Measurements from ENCODE around the gene GLI2. TPM values are rescaled to one million over a fixed set of nuclear protein-coding genes. Genes with fewer than 3 reads are reported as not detected.
A peak's percentile ranks its signal among the peaks of the same experiment; 100 is the strongest.

GLI2 gene
- total RNA-seq, result not detected
- polyA plus RNA-seq, result not detected

DNA sequence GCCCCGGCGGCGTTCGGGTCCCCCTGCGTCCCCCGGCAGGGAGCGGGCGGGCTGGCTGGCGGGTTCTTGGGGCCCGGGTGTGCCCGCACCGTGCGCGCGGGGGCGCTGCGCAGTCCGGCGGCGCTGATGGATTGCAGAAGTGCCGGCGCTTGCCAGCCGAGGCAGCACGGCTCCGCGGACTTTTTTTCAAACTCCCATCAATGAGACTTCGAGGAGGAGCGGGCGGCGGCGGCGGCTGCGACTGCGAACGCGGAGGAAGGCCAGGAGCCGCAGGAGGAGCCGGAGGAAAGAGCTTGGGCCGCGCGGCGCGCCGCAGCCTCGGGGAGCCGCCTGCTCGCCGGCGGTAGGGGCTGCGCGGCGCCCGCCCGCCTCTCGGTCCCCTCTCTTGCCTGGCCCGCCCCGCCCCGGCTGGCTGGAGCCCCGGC, at the start of gene GLI2:
TSS of gene GLI2 (plus strand) at position 123 of the 425 bp plus-strand sequence. CDS start 61,453 bp downstream, outside the sequence.
- intact Hi-C loops (cut with micrococcal nuclease), result no loop called here
- H3K4me3 ChIP-seq (ENCODE audit: low read length in 2 of 2), result no peak within 1 kb of the TSS
- H3K9me3 ChIP-seq (ENCODE audit: control insufficient read depth in 1 of 2, low read length in 2 of 2), result no peaks in the 10 kb centered on the region
- no peaks in the 10 kb centered on the region for H3K4me1 ChIP-seq (ENCODE audit: insufficient read depth, low read length)
- DNase-seq, result no peak
- peaks cover 41 to 46% of the 10 kb centered on the region in 2 donors for H3K27me3 Mint-ChIP-seq
- peak within 1 kb of the TSS in 1 of 8 donors; percentile 45 for H3K4me3 Mint-ChIP-seq
- H3K4me1 Mint-ChIP-seq, result peaks cover 0 to 14% (median 6%) of the 10 kb centered on the region in 4 donors
- no peak within 1 kb of the TSS for H3K27ac Mint-ChIP-seq
- H3K9me3 Mint-ChIP-seq, result peaks cover 0 to 5% (median 0%) of the 10 kb centered on the region in 8 donors
- POLR2A ChIA-PET (ENCODE audit: partially characterized antibody), result no interaction called here
- no peaks in the 10 kb centered on the region for H3K36me3 ChIP-seq (ENCODE audit: insufficient read depth, low read length)
- H3K27ac ChIP-seq (ENCODE audit: low read depth, low read length), result no peak within 1 kb of the TSS
- peaks cover 19% of the 10 kb centered on the region for H3K27me3 ChIP-seq (ENCODE audit: insufficient read depth, low read length)
- CTCF ChIA-PET (ENCODE audit: partially characterized antibody), result no interaction called here
- no peaks in the 10 kb centered on the region for H3K36me3 Mint-ChIP-seq

DNA sequence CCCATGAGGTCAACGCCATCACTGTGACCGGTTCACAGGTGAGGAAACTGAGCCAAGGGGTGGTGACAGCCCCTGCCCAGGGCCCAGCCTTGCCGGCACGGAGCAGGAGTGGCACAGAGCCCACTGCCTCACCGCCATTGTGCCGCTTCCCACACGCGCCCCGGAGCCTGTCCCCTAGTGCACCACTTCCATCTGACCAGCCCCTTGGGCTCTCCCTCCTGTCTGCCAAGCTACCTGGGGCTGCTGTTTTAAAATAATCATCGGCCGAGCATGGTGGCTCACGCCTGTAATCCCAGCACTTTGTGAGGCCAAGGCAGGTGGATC, 49.7 kb upstream of the GLI2 start:
- intact Hi-C loops (cut with micrococcal nuclease), result no loop called here
- Histone ChIP-seq H3K4me3 (ENCODE audit: low read length in 2 of 2) (no peak overlapping the region), H3K27me3 (ENCODE audit: insufficient read depth, low read length) (no peaks in the 10 kb centered on the region), H3K27ac (ENCODE audit: low read depth, low read length) (no peak overlapping the region), H3K9me3 (ENCODE audit: control insufficient read depth in 1 of 2, low read length in 2 of 2) (no peaks in the 10 kb centered on the region), H3K4me1 (ENCODE audit: insufficient read depth, low read length) (no peaks in the 10 kb centered on the region), H3K36me3 (ENCODE audit: insufficient read depth, low read length) (no peaks in the 10 kb centered on the region)
- ChIA-PET CTCF (ENCODE audit: partially characterized antibody) (interaction anchor here (1.3 kb wide), 2 partner anchors 8 to 14 kb away, joined by 3 to 6 read pairs; no protein-coding TSS in a partner anchor), POLR2A (ENCODE audit: partially characterized antibody) (no interaction called here)
- Mint-ChIP-seq H3K27me3 (peaks cover 8 to 14% of the 10 kb centered on the region in 2 donors), H3K4me3 (no peak overlapping the region), H3K4me1 (no peaks in the 10 kb centered on the region), H3K27ac (no peak overlapping the region), H3K9me3 (peaks cover 0 to 5% (median 0%) of the 10 kb centered on the region in 8 donors), H3K36me3 (no peaks in the 10 kb centered on the region)
- DNase-seq, result no peak

DNA sequence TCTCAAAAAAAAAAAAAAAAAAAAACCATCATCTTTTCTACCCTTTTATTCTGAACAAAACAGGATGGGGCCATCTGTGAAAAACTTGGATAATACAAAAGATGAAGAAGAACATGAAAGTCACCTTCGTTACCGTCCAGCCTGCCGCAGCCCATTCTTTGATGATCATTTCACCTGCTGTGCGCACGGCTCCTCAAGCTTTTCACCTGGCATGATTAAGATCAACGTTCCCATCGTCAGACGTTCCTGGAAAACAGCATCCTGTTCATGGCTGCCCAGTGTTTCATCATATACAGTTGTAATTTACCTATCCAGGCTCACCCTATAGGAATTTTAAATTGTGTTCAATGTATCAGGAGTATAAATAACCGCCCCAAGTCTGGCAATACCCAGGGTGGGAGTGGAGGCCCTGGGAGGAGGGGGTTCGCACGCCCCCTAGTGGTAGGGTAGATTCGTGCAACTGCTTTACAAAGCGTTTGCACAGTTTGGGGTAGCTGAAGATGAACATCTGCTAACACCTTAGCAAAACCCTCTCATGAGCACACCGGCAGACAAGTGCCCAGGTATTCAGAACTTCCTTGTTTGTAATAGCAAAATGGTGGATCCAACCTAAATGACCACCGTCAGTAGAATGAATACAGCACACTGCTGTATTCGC, 49.0 kb upstream of the GLI2 start:
- Mint-ChIP-seq H3K27ac (no peak overlapping the region), H3K9me3 (peaks cover 0 to 5% (median 0%) of the 10 kb centered on the region in 8 donors), H3K4me3 (no peak overlapping the region), H3K36me3 (no peaks in the 10 kb centered on the region), H3K27me3 (peaks cover 10 to 11% of the 10 kb centered on the region in 2 donors), H3K4me1 (no peaks in the 10 kb centered on the region)
- CTCF ChIA-PET (ENCODE audit: partially characterized antibody), result interaction anchor here (1.3 kb wide), 3 partner anchors 9 to 13 kb away, joined by 3 to 6 read pairs (median 4); no protein-coding TSS in a partner anchor
- H3K36me3 ChIP-seq (ENCODE audit: insufficient read depth, low read length), result no peaks in the 10 kb centered on the region
- no peak for DNase-seq
- H3K9me3 ChIP-seq (ENCODE audit: control insufficient read depth in 1 of 2, low read length in 2 of 2), result no peaks in the 10 kb centered on the region
- POLR2A ChIA-PET (ENCODE audit: partially characterized antibody), result no interaction called here
- no peaks in the 10 kb centered on the region for H3K4me1 ChIP-seq (ENCODE audit: insufficient read depth, low read length)
- H3K27ac ChIP-seq (ENCODE audit: low read depth, low read length), result no peak overlapping the region
- H3K4me3 ChIP-seq (ENCODE audit: low read length in 2 of 2), result no peak overlapping the region
- H3K27me3 ChIP-seq (ENCODE audit: insufficient read depth, low read length), result no peaks in the 10 kb centered on the region
- intact Hi-C loops (cut with micrococcal nuclease), result no loop called here

DNA sequence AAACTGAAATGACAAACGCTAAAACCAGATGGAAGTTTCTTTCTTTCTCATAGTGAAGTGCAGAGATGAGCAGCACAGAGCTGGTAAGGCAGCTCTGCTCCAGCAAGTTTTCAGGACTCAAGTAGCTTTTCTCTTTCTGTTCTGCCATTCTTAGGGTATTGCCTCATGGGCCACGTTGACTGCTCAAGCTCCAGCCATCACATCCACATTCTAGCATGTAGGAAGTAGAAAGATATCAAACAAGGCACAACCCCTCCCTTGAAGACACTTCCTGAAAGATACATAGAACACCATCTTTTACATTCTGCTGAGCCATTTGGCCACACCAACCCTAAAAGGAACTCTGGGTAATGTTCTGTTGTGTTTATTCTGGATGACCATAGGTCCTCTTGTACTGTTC, 48.5 kb upstream of the GLI2 start:
- H3K27me3 ChIP-seq (ENCODE audit: insufficient read depth, low read length), result no peaks in the 10 kb centered on the region
- no peaks in the 10 kb centered on the region for H3K4me1 Mint-ChIP-seq
- intact Hi-C loops (cut with micrococcal nuclease), result no loop called here
- H3K36me3 ChIP-seq (ENCODE audit: insufficient read depth, low read length), result no peaks in the 10 kb centered on the region
- H3K27ac ChIP-seq (ENCODE audit: low read depth, low read length), result no peak overlapping the region
- ChIA-PET POLR2A (ENCODE audit: partially characterized antibody) (no interaction called here), CTCF (ENCODE audit: partially characterized antibody) (interaction anchor here (0.8 to 1.3 kb wide), 2 partner anchors 10 to 12 kb away, joined by 4 to 5 read pairs; no protein-coding TSS in a partner anchor)
- no peak overlapping the region for H3K27ac Mint-ChIP-seq
- H3K9me3 ChIP-seq (ENCODE audit: control insufficient read depth in 1 of 2, low read length in 2 of 2), result no peaks in the 10 kb centered on the region
- no peak overlapping the region for H3K4me3 Mint-ChIP-seq
- H3K9me3 Mint-ChIP-seq, result peaks cover 0 to 5% (median 0%) of the 10 kb centered on the region in 8 donors
- no peak for DNase-seq
- peaks cover 8 to 11% of the 10 kb centered on the region in 2 donors for H3K27me3 Mint-ChIP-seq
- no peaks in the 10 kb centered on the region for H3K36me3 Mint-ChIP-seq
- H3K4me3 ChIP-seq (ENCODE audit: low read length in 2 of 2), result no peak overlapping the region
- no peaks in the 10 kb centered on the region for H3K4me1 ChIP-seq (ENCODE audit: insufficient read depth, low read length)

DNA sequence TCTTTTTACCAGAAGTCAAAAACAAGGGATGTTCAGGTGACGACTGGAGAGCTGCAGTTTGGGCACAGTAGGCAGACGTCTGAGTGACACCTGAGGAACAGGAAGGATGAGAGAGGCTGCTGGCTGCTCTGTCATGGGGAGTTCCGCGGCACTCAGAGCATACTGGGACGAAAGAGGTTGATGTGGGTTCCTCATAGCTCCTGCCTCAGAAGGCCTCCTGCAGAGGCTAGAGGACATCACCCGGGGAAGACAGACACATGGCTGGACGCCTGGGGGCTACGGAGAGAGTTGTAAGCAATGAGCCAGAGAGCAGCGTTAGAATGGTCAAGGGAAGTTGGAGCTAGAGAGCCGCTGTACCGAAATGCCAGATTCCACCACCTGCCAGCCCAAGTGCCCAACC, 45.1 kb upstream of the GLI2 start:
- Mint-ChIP-seq H3K9me3 (peaks cover 0 to 5% (median 0%) of the 10 kb centered on the region in 8 donors), H3K4me3 (no peak overlapping the region), H3K36me3 (no peaks in the 10 kb centered on the region), H3K27ac (no peak overlapping the region), H3K4me1 (peaks cover 0 to 3% (median 1%) of the 10 kb centered on the region in 4 donors), H3K27me3 (peaks cover 14 to 18% of the 10 kb centered on the region in 2 donors)
- Histone ChIP-seq H3K27me3 (ENCODE audit: insufficient read depth, low read length) (no peaks in the 10 kb centered on the region), H3K9me3 (ENCODE audit: control insufficient read depth in 1 of 2, low read length in 2 of 2) (no peaks in the 10 kb centered on the region), H3K36me3 (ENCODE audit: insufficient read depth, low read length) (no peaks in the 10 kb centered on the region), H3K4me3 (ENCODE audit: low read length in 2 of 2) (no peak overlapping the region), H3K4me1 (ENCODE audit: insufficient read depth, low read length) (no peaks in the 10 kb centered on the region), H3K27ac (ENCODE audit: low read depth, low read length) (no peak overlapping the region)
- POLR2A ChIA-PET (ENCODE audit: partially characterized antibody), result no interaction called here
- CTCF ChIA-PET (ENCODE audit: partially characterized antibody), result interaction anchor here (2.5 kb wide), 1 partner anchor 10 kb away, joined by 16 read pairs; no protein-coding TSS in a partner anchor
- intact Hi-C loops (cut with micrococcal nuclease), result no loop called here
- no peak for DNase-seq

DNA sequence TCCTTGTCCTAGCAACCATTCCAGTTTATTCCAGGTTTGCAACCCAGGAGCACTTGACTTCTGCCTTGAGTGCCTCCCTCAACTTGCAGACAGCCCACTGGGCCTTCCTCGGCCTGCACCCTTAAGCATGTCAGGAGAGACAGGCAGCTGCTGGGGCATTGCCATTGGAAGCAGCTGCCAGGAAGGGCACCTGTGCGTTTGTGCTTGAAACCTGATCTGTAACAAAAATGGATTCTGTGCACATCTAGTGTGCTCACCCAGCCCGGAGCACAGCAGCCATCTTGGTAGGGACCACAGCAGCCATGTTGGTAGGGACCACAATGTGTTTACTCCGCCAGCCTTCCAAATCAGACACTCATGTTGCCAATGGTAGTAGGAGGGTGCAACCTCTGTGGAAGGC, 44.3 kb upstream of the GLI2 start:
- Mint-ChIP-seq H3K36me3 (no peaks in the 10 kb centered on the region), H3K9me3 (peaks cover 0 to 5% (median 0%) of the 10 kb centered on the region in 8 donors), H3K4me3 (no peak overlapping the region), H3K4me1 (peaks cover 0 to 6% (median 4%) of the 10 kb centered on the region in 4 donors), H3K27ac (no peak overlapping the region), H3K27me3 (peaks cover 17 to 21% of the 10 kb centered on the region in 2 donors)
- ChIA-PET CTCF (ENCODE audit: partially characterized antibody) (interaction anchor here (2.5 kb wide), 1 partner anchor 11 kb away, joined by 16 read pairs; no protein-coding TSS in a partner anchor), POLR2A (ENCODE audit: partially characterized antibody) (no interaction called here)
- Histone ChIP-seq H3K9me3 (ENCODE audit: control insufficient read depth in 1 of 2, low read length in 2 of 2) (no peaks in the 10 kb centered on the region), H3K36me3 (ENCODE audit: insufficient read depth, low read length) (no peaks in the 10 kb centered on the region), H3K27ac (ENCODE audit: low read depth, low read length) (no peak overlapping the region), H3K4me3 (ENCODE audit: low read length in 2 of 2) (no peak overlapping the region), H3K27me3 (ENCODE audit: insufficient read depth, low read length) (no peaks in the 10 kb centered on the region), H3K4me1 (ENCODE audit: insufficient read depth, low read length) (no peaks in the 10 kb centered on the region)
- no peak for DNase-seq
- intact Hi-C loops (cut with micrococcal nuclease), result no loop called here

DNA sequence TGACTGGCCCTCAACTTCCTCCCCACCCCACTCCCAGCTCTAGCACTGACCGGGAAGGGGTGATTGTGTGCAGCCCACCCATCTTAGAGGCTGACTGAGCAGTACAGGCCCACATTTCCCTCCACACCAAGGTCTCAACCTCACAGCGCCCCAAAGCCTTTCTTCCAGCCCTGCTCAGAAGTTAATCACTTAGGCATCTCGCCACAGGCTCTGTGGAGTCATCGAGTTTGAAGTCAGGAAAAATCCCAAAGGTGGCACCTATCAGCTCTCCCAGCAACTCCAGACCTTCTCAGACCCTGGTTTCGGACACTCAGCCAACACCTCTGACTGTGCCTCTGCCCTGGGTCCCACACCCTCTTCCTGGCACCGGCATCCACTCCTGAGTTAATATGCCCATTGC, 43.0 kb upstream of the GLI2 start:
- Mint-ChIP-seq H3K4me3 (no peak overlapping the region), H3K36me3 (no peaks in the 10 kb centered on the region), H3K9me3 (no peaks in the 10 kb centered on the region), H3K27ac (no peak overlapping the region), H3K27me3 (peaks cover 23 to 27% of the 10 kb centered on the region in 2 donors), H3K4me1 (peaks cover 0 to 6% (median 4%) of the 10 kb centered on the region in 4 donors)
- H3K36me3 ChIP-seq (ENCODE audit: insufficient read depth, low read length), result no peaks in the 10 kb centered on the region
- ChIA-PET POLR2A (ENCODE audit: partially characterized antibody) (no interaction called here), CTCF (ENCODE audit: partially characterized antibody) (no interaction called here)
- H3K27ac ChIP-seq (ENCODE audit: low read depth, low read length), result no peak overlapping the region
- H3K9me3 ChIP-seq (ENCODE audit: control insufficient read depth in 1 of 2, low read length in 2 of 2), result no peaks in the 10 kb centered on the region
- H3K4me3 ChIP-seq (ENCODE audit: low read length in 2 of 2), result no peak overlapping the region
- H3K27me3 ChIP-seq (ENCODE audit: insufficient read depth, low read length), result no peaks in the 10 kb centered on the region
- H3K4me1 ChIP-seq (ENCODE audit: insufficient read depth, low read length), result no peaks in the 10 kb centered on the region
- DNase-seq, result no peak
- intact Hi-C loops (cut with micrococcal nuclease), result no loop called here
